NCI-H446 (cell line): Measurements from ENCODE around the gene ALDH7A1.
"Not testable (repeated sequence)": the region's sequence is repeated elsewhere in the genome, so short reads cannot be mapped to it uniquely, and the experiment has no call there.

Experiments
- DNase-seq, 2 experiments: peaks; one replicate each; lab custom pipeline; 2025; lab: John Stamatoyannopoulos, UW

ALDH7A1 gene

DNA sequence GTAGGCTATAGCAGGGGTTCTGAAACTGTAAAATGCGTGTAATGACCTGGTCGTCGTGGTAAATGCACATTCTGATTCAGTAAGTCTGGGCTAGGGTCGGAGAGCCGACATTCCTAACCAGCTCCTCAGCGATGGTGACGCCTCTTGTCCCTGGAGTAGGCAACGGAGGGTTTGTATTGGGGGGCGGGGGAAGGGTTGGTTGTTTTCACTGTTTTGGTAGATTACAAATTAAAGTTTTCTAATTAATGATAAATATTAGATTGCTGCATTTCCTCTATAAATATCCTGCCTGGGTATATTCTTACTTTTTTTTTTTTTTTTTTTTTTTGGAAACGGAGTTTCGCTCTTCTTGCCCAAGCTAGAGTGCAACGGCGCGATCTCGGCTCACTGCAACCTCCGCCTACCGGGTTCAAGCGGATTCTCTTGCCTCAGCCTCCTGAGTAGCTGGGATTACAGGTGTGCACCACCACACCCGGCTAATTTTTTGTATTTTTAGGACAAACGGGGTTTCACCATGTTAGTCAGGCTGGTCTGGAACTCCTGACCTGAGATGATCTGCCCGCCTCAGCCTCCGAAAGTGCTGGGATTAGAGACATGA lies 566 bp upstream of the ALDH7A1 start:
- no peak for DNase-seq

DNA sequence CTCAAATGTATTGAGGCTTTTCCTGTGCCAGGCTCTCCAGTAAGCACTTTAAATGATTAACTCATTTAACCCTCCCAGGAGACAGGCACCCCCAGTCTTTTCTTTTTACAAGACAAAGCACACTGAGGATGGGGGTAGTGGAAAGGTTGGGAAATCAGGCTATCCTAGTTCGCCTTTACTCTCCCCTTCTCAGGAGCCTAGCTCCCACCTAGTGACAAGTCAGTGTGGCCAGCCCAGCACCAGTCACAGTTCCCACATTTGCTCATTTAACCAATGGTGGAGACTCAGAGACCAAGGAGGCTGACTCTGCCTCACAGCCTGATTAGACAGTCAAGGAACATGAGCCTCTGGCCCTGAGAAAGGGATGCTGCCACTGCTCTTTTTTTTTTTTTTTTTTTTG lies 3.5 kb downstream of the ALDH7A1 start:
- no peak for DNase-seq

DNA sequence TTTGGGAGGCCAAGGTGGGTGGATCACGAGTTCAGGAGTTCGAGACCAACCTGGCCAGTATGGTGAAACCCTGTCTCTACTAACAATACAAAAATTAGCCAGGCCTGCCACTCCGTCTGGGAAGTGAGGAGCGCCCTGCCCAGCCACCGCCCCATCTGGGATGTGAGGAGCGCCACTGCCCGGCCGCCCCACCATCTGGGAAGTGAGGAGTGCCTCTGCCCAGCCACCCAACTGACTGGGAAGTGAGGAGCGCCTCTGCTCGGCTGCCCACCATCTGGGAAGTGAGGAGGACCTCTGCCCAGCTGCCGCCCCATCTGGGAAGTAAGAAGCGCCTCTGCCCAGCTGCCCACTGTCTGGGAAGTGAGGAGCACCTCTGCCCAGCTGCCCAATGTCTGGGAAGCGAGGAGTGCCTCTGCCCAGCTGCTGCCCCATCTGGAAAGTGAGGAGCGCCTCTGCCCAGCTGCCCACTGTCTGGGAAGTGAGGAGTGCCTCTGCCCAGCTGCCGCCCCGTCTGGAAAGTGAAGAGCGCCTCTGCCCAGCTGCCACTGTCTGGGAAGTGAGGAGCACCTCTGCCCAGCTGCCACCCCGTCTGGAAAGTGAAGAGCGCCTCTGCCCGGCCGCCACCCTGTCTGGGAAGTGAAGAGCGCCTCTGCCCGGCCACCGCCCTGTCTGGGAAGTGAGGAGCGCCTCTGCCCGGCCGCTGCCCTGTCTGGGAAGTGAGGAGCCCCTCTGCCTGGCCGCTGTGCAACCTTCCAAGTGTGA lies 5.3 kb downstream of the ALDH7A1 start:
- no peak for DNase-seq

- DNase-seq, result no peak
These were observed 7.2 kb downstream of the ALDH7A1 start for GRCh38 chr5:126587551-126588390.

- DNase-seq, result no peak
These were observed 11.3 kb downstream of the ALDH7A1 start for GRCh38 chr5:126583761-126584160.

DNA sequence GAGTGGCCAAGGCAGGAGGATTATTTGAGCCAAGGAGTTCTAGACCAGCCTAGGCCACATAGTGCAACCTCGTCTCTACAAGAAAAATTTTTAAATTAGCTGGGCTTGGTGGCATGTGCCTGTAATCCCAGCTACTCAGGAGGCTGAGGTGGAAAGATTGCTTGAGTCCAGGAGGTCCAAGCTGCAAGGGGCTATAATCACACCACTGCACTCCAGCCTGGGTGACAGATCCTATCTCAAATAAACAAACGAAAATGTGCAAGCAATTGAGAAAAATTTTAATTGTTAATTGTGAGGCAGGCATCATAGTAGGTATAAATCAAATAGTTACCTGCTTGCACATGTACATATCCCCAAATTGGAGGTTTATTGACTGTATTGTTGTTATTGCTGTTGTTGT lies 15.3 kb downstream of the ALDH7A1 start:
- DNase-seq, result no peak

GRCh38 chr5:126577415-126577814 lies 17.6 kb downstream of the ALDH7A1 start:
- no peak for DNase-seq

DNA sequence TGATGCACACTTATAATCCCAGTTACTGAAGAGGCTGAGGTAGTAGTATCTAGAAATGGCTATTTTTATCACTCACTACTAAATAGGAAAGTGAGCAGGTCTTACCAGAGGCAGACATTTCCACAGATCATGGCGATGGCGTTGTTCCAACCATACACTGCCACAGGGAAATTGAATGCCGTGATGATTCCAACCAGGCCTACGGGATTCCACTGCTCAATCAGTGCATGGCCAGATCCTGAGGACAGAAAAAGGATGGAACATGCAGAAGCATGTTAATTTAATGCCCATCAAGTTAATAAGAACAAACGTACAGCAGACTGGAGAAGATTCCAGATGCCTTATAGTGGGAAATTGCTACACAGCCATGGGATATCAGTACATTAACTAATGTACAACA lies 18.0 kb downstream of the ALDH7A1 start:
- DNase-seq, result no peak

DNA sequence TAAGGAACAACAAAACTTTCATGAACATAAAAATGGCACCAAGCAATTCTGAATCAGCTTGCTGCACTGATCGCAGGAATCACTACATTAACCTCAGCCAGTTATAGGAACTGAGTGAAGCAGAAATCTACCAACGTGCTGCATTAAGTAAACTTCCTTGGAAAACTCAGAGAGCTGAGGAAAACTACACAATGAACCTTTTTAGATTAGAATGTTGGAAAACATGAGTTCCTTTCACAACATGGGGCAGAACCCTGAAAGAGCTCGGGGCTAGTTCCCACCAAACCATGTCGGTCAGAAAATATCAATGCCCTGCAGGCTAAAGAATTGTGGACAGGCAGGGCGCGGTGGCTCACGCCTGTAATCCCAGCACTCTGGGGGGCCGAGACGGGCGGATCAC lies 19.4 kb downstream of the ALDH7A1 start:
- no peak for DNase-seq

- DNase-seq, result no peak
These were observed 26.7 kb downstream of the ALDH7A1 start for GRCh38 chr5:126568206-126568755.

DNA sequence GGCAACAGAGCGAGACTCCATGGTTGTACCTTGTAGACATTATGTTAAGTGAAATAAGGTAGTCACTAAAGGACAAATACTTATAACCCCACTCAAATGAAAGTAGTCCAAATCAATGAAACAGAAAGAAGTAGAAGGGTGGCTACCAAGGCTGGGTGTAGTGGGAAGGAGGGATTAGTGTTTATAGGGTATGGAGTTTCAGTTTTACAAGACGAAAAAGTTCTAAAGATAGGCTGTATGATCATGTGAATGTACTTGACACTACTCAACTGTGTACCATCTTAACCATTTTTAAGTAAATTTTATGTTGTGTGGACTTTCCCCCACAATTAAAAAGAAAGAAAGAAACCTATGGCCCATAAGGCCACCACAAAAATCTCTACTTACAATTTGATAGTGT lies 32.2 kb downstream of the ALDH7A1 start:
- no peak for DNase-seq

DNA sequence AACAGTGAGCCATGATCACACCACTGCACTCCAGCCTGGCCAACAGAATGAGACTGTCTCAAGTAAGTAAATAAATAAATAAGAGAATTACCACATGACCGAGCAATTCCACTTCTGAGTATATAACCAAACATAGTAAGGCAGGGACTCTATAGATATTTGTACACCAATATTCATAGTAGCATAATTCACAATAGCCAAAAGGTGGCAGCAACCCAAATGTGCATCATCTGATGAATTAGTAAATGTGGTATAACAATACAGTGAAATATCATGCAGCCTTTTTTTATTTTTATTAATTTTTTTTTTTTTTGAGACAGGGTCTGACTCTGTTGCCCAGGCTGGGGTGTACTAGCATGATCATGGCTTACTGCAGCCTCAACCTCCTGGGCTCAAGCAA lies 33.1 kb downstream of the ALDH7A1 start:
- DNase-seq, result no peak

DNA sequence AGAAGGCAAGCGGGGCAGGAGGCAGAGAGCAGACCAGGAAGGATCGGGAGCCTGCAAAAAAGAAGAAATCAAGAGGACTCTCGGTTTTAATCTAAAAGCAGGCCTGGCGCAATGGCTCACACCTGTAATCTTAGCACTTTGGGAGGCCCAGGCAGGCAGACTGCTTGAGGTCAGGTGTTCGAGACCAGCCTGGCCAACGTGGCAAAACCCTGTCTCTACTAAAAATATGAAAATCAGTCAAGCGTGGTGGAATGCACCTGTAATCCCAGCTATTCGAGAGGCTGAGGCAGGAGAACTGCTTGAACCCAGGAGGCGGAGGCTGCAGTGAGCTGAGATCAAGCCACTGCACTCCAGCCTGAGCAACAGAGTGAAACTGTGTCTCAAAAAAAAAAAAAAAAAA lies 39.9 kb downstream of the ALDH7A1 start:
- DNase-seq, result not testable (repeated sequence)

GRCh38 chr5:126552614-126553013 lies 42.4 kb downstream of the ALDH7A1 start:
- DNase-seq, result no peak

DNA sequence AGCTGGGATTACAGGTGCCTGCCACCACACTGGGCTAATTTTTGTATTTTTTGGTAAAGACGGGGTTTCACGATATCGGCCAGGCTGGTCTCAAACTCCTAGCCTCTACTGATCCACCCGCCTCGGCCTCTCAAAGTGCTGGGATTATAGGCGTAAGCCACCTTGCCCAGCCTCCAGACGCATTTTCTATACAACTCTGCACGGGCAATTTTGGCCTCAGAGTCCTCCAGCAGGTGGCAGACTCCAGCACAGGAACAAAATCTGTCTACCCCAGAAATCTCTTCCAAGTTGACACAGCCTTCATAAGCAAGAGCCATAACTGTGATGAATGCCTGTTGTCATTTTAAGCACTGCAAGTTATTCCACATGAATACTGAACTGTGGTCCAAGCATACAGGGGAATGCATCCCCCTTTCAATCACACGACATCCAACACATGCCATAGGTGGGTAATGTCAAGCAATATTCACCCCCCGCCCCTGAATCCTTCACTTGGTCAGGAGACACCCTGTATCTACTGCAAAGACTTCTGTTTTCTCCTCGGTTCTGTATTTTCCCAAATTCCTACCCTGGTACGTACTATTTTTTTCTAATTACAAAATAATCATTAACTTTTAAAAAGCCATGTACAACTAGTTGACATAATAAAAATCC lies 50.8 kb downstream of the ALDH7A1 start:
- DNase-seq, result peak in 1 of 2 experiments; percentile 36

DNA sequence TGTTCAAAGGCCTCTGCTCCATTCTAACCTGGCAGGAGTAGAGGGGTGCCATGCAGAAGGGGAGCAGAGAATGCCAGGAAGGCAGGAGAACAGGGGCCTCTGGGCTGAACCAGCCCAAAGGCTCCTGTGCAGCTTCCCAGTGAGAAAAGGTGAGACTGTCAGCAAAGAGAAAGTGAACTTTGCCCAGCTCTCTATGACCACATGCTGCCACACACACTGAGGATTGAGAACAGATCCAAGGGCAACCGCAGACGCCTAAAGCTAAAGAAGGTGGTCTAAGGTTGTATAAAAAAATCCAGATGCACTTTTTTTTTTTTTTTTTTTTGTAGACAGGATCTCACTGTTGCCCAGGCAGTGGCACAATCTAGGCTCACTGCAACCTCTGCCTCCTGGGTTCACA lies 51.4 kb downstream of the ALDH7A1 start:
- DNase-seq, result no peak

GRCh38 chr5:126543009-126543408 lies 52.0 kb downstream of the ALDH7A1 start:
- no peak for DNase-seq

- DNase-seq, result no peak
These were observed 52.6 kb downstream of the ALDH7A1 start for GRCh38 chr5:126542441-126542840.

GRCh38 chr5:126540631-126541030 lies 54.4 kb downstream of the ALDH7A1 start:
- no peak for DNase-seq

DNA sequence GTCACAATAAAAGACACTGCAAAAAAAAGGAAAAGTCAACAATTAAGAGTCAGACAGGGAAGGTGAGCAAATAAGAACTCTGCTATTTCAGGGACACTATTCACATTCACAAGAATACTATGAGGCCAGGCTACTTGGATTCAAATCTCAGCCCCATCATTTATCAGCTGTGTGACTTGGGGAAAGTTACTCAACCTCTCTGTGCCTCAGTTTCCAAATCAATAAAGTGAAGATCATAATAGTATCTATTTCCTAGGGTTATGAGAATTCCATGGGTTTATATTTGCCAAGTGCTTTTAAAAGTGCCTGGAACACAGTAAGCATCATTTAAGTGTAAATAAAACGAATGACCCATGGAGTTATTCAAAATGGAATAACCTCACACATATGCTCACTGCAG lies 56.4 kb downstream of the ALDH7A1 start:
- DNase-seq, result no peak

- no peak for DNase-seq
These were observed 58.1 kb downstream of the ALDH7A1 start for GRCh38 chr5:126536874-126537273.
